Measurements from ENCODE around the gene TACR3.
"Not testable (repeated sequence)": the region's sequence is repeated elsewhere in the genome, so short reads cannot be mapped to it uniquely, and the experiment has no call there.

TACR3 gene, protein sequence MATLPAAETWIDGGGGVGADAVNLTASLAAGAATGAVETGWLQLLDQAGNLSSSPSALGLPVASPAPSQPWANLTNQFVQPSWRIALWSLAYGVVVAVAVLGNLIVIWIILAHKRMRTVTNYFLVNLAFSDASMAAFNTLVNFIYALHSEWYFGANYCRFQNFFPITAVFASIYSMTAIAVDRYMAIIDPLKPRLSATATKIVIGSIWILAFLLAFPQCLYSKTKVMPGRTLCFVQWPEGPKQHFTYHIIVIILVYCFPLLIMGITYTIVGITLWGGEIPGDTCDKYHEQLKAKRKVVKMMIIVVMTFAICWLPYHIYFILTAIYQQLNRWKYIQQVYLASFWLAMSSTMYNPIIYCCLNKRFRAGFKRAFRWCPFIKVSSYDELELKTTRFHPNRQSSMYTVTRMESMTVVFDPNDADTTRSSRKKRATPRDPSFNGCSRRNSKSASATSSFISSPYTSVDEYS

DNA sequence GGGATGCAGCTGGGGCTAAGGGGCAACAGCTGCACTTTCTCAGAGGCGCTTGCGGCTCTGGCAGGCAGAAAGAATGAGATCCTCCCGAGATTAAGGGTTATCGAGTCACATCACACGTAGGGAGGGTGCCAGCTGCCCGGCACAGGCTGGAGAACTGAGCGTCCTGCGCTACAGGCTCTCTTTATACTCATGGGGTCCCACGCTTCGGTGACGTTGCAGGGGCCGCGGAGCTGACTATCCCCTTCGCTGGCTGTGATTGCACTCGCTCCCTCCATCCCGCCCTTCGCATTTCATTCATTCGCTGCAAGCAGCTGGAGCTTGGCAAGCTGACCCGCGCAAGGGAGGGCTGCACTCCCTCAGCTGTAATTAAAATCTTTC is at the start of gene TACR3:
Gene TACR3 (minus strand): TSS at position 156 of the 378 bp plus-strand sequence. CDS start 310 bp downstream, outside the sequence.
- DNase-seq, result no peak

DNA sequence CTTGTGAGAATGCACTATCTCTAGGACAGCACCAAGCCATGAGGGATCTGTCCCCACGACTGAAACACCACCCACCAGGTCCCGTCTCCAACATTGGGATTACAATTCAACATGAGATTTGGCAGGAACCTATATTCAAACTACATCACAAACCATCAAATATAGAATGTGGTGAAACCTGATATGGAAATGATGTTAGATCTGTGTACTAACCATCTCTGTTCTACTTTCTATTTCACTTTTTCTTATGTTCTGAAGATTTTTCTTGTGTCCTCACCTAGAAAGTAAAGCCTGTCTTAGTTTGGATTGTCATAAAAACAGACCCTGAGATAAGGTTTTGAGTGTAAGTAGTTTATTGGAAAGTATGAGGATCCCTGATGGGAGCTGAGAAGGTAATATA is 37.8 kb upstream of the TACR3 start:
- DNase-seq, result no peak

DNA sequence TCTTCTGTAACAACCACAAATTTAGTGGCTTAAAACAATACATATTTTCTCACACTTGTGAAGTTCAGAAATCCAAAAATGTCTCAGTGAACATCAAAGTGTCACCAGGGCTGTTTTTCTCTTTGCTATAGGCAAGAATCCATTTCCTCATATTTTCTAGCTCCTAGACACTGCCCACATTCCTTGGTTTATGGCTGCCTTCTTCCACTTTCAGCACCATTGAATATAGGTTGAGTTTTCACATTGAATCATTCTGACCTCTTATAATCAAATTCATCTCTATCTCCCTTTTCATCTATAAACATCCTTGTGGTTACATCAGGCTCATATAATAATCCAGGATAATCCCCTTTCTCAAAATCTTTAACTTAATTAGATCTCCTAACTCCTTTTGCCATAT is 37.0 kb upstream of the TACR3 start:
- no peak for DNase-seq

DNA sequence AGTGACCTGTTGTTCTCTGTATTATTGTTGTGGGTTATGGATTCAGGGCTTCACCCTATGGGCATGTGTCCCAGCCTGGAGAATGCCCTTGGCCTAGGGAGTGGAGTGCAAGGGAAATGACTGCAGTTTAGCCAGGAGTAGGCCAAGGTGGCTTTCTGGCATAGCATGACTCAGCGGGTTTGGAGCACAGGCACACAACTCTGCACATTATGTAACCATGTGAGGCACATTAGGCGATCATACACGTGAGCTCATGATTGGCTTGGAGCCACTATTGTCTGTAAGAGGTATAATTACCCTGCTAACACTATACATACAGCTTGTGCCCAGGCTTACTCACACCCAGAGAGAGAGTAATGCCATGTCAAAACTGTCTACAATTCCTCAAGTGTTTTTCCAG is 35.1 kb upstream of the TACR3 start:
- DNase-seq, result no peak

DNA sequence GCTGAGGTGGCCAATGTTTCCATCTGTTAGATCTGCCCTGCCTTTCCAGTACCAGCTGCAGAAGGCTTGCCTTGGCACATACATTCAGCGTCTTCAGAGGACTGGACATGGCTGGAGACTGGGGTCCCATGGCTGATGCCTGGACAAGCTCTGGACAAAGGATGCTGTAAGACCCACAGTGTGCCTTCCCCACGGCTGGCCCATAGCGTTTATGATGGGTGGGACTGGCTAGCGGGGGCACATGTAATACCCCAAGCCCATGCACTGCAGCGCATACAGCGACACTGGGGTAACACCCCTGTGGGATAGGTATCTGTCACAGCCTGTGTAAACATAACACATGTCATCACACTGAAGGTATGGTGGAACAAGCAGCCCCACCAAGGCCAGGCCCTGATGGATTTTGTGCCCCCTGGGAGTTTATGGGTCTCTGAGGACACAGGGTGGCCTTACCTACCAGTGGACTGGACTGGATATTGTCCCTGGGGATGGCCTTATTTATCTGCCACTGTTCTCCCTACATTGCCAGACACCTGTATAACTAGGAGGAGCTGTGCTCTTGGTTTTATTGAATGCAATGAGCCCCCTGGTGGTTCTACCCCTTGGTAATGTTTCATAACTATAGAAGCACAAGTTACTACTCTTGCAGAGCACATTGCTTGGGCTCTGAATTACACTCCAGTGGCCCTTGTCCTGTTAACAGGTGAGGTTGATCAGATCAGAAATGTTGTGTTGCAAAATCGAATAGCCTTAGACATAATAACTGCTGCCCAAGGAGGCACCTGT is 34.3 kb upstream of the TACR3 start:
- no peak for DNase-seq

DNA sequence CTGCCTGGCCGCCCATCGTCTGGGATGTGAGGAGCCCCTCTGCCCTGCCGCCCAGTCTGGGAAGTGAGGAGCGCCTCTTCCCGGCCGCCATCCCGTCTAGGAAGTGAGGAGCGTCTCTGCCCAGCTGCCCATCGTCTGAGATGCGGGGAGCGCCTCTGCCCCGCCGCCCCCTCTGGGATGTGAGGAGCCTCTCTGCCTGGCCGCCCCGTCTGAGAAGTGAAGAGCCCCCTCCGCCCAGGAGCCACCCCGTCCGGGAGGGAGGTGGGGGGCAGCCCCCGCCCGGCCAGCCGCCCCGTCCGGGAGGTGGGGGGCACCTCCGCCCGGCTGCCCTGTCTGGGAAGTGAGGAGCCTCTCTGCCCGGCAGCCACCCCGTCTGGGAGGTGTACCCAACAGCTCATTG is 3.4 kb upstream of the TACR3 start:
- not testable (repeated sequence) for DNase-seq

DNA sequence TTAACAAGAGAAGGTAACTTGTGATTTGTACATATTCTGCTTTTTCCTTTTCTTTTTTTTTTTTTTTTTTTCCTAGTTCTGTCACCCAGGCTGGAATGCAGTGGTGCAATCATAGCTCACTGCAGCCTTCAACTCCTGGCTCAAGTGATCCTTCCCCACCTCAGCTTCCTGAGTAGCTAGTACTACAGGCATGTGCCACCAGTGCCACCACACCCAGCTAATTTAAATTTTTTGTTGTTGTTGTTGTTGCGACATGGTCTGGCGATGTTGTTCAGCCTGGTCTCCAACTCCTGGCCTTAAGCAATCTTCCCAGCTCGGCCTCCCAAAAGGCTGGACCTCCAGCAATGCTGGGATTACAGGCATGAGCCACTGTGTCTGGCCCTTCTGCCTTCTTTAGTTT is 1.5 kb upstream of the TACR3 start:
- no peak for DNase-seq

DNA sequence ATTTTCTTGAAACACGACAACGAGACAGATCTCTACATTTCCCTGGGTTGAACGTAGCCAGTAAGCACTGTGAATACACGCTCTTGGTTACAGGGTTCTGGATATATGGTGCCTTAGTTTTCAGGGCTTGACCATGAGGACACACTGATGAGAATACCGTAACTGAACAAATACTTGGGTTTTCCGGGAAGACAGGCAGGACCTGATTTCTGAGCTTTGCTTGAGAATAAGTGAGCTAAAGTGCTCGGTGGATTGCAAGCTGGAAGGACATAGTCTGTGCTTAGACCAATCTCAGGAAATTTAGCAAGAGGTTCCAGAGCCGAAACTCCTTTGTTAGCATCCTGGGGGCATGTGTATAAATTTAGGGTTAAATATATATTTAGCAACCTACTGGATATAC is 876 bp upstream of the TACR3 start:
- DNase-seq, result no peak

DNA sequence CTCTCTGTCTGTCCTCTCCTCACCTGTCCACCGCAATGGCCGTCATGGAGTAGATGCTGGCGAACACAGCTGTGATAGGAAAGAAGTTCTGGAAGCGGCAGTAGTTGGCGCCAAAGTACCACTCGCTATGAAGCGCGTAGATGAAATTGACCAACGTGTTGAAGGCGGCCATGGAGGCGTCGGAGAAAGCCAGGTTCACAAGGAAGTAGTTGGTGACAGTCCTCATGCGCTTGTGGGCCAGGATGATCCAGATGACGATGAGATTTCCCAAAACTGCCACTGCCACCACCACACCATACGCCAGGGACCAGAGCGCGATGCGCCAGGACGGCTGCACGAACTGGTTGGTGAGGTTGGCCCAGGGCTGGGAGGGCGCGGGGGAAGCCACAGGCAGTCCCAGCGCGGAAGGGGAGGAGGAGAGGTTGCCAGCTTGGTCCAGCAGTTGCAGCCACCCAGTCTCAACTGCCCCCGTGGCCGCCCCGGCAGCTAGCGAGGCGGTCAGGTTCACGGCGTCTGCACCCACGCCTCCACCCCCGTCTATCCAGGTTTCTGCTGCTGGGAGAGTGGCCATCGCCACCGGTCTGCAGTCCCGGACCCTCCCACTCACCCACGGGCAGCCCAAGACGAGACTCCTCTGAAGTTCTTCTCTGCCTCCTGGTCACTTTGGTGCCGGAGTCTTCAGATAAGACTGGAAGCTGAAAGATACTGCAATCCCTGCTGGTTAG is 518 bp downstream of the TACR3 start:
- DNase-seq, result peak in 1 of 14 donors; percentile 1

DNA sequence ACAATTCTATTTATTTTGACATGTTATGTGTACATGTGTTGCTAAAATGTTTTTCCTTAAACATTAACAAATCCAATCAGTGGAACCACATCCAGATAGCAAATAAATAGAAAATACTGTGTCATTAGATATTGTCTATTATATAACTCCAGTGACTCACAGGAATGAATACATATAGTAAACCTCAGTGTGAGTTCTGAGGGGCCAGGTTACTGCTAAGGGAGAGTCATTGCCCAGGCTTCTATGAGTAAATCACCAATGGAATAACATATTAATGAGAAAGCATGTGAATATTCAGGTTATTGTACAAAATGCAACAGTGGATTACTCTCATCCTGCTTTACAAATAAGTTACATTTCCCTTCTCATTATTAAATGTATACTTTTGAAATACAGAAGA is 27.2 kb downstream of the TACR3 start:
- DNase-seq, result no peak

DNA sequence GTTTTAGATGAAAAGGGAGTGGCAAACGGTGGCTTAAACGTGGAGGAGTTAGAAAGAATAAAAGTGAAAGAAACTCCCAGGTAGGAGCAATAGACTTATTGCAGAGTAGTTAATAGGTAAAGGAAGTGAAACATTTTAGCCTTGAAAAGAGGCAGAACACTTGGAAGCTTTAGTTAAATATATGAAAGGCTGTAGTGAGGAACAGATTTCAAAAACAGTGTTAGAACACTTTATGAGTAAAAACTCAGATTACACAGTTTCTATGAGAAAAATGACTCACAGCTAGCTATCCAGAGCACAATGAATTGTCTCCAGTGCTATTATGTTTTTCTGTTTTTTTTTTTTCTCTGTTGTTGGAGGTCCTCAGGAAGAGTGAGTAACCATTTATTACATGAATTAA is 45.8 kb downstream of the TACR3 start:
- no peak for DNase-seq

DNA sequence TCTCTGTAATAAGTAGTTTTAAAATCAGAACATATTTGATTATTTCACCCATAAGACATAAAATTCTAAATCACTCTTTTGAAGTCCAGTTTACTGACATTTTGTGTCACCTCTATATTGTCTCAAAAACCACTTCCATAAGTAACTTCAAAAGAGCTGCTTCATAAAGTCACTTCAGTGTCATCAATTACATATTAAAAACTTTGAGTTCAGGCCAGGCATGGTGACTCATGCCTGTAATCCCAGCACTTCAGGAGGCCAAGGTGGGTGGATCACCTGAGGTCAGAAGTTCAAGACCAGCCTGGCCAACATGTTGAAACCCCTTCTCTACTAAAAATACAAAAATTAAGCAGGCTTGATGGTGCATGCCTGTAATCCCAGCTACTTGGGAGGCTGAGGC is 53.0 kb downstream of the TACR3 start:
- not testable (repeated sequence) for DNase-seq

DNA sequence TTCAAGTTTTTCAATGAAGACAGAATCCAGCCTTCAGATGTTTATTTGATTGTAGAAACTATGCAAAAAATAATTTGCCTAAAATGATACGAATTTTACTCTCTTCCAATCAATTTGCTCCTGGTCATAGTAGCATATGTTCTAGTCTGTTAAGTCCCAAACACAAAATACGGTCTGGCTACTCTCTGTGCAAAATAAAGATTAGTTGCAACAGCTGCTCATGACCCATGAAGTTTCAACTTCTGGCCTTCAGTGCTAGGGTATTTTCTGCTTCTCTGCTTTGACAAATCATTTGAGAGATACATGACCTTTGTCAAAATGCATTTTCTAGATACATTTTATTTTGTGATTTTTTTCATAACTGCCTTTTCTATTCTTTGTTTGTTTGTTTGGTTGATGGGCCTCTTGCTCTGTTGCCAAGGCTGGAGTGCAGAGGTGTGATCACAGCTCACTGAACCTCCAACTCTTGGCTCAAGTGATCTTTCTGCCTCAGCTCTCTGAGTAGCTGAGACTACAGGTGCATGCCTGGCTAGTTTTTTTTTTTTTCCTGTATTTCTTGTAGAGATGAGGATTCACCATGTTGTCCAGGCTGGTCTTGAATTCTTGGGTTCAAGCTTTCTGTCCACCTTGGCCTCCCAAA is 55.2 kb downstream of the TACR3 start:
- no peak for DNase-seq

DNA sequence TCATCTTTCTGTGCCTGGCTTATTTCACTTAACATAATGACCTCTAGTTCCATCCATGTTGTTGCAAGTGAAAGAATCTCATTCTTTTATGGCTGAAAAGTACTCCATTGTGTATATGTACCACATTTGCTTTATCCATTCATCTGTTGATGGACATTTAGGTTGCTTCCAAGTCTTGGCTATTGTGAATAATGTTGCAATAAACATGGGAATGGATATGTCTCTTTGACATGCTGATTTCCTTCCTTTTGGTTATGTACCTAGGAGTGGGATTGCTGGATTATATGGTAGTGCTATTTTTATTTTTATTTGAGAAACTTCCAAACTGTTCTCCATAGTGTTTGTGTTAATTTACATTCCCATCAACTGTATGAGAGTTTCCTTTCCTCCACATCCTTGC is 71.2 kb downstream of the TACR3 start:
- DNase-seq, result no peak

DNA sequence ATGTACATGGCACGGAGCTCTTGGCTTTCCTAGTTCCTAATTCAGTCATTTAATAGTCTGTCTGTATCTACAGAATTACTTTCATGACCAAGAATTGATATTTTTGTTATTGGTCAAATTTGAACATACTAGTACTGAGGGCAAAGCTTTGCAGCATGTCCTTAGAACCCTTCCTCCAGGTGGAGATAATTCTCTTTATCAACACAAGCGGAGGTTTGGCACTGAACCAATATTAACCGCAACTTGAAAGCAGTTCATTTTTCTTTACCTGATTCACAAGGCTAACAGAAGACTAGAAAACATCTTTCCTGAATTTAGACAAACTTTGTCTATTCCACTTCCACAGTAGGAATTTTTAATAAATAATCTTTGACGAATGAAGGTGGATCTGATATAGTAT is 73.8 kb downstream of the TACR3 start:
- DNase-seq, result no peak

DNA sequence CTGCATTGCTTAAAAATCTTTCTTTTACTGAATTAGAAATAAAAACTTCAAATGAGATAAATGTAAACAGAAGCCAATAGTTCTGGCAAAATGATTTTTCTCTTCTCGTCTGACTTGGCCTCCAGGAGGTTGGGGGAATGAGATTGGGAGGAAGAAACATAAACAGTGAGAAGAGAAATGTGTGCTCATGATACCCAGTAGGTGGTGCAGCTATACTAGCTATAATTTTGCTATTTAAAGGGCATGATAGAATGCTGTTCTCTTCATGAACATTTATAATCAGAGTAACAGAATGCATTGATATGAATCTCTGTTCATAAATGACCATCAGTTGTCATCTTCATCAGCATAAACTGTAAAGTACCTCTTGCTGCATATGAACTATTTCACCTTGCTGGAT is 85.5 kb downstream of the TACR3 start:
- no peak for DNase-seq

DNA sequence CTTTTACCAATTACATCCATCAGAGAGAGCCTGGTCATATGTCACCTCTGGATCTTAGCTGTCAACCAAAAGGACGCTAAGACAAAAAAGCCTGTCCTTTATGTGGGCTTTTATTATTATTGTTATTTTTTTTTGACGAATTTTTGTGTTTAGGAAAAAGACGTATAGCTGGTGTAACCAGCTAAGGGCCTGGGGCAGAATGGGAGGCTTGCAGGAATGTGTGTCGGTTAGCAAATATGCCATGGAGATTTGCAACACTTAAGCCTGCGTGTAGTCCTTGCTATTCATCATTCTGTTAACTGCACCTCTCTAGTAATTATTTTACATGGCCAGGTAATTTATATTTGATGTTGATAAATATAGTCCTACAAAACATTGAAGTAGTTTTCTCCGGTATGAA is 93.5 kb downstream of the TACR3 start:
- DNase-seq, result no peak

DNA sequence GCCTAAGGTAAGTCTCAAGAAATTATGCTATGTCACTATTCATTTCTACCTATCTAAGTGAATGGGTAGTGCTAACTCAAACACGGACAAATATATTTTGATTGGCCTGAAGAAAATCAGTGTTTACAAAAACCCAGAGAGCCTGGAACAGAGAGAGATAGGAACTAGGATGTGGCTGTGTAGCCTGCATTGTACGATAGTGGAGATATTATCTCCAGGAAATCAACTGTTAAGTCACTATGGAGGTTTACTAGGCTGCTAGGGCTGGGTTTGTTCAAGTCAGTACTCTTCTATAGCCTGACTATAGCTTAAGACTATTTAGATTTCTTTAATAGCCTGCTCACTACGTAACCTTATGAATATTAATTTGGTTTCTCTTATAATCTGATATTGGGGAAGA is 127.9 kb downstream of the TACR3 start:
- no peak for DNase-seq

DNA sequence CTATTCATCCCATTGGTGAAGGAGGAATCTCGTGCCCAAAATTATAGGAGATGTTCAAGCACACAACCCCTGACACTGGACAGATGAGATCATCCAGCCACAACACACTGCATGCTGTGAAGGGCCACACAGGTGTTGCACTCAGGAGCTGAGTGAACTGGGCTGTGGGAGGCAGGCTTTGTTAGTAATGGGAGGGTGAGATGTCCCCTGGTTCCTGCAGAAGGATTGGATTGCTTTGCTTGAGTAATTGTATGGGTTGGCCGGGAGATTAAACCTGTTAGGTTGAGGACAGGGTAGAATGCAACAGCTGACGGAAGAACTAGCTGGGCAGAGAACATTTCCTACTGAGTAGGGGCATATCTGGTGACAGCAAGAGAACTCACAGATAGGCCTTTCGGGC is 152.2 kb downstream of the TACR3 start:
- DNase-seq, result no peak

DNA sequence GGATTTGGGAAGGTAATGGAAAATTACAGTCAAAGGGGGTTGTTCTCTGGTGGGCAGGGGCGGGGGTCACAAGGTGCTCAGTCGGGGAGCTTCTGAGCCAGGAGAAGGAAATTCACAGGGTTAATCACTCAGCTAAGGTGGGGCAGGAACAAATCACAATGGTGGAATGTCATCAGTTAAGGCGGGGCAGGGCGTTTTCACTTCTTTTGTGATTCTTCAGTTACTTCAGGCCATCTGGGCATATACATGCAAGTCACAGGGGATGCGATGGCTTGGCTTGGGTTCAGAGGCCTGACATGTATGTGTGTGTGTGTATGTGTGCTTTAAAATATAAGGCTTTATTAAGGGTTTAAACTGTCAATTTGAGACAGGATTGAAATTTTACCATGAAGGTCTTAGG is 160.6 kb downstream of the TACR3 start:
- not testable (repeated sequence) for DNase-seq

All from C1 segment of cervical spinal cord (tissue), 14 donors.